Dermis lymphatic vessel endothelial cell (primary cell): Measurements from ENCODE around the gene PTPN4. TPM values are rescaled to one million over a fixed set of nuclear protein-coding genes. Genes with fewer than 3 reads are reported as not detected.

Source experiments
- total RNA-seq: library from RNA; depleted of rRNA; stranded (reverse); fragments of >200 nt; gene quantifications from 2 replicates; pipeline ENCODE4 v1.2.1, GENCODE V29; 2014

Gene PTPN4, protein sequence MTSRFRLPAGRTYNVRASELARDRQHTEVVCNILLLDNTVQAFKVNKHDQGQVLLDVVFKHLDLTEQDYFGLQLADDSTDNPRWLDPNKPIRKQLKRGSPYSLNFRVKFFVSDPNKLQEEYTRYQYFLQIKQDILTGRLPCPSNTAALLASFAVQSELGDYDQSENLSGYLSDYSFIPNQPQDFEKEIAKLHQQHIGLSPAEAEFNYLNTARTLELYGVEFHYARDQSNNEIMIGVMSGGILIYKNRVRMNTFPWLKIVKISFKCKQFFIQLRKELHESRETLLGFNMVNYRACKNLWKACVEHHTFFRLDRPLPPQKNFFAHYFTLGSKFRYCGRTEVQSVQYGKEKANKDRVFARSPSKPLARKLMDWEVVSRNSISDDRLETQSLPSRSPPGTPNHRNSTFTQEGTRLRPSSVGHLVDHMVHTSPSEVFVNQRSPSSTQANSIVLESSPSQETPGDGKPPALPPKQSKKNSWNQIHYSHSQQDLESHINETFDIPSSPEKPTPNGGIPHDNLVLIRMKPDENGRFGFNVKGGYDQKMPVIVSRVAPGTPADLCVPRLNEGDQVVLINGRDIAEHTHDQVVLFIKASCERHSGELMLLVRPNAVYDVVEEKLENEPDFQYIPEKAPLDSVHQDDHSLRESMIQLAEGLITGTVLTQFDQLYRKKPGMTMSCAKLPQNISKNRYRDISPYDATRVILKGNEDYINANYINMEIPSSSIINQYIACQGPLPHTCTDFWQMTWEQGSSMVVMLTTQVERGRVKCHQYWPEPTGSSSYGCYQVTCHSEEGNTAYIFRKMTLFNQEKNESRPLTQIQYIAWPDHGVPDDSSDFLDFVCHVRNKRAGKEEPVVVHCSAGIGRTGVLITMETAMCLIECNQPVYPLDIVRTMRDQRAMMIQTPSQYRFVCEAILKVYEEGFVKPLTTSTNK
- total RNA-seq = 27.2 and 27.4 TPM in 2 replicates

GRCh38 chr2:119759451-119760236, at the start of gene PTPN4:
Gene PTPN4 (plus strand): TSS chr2:119759922. CDS start chr2:119809854, 49,932 bp downstream.

GRCh38 chr2:120012771-120013596, 253.3 kb downstream of the PTPN4 start, which contains the start of gene EPB41L5:
Gene EPB41L5 (plus strand): TSS chr2:120013077. CDS start chr2:120019085, 6,008 bp downstream.

Other genes starting within 250 kb of the PTPN4 start
- gene SCTR, start 235.4 kb upstream of the PTPN4 start, total RNA-seq = not detected in 2 replicates
- gene CFAP221, start 215.5 kb upstream of the PTPN4 start, total RNA-seq = under 0.01 TPM in 1 of 2 replicates, not detected in the other
- gene TMEM177, start 80.7 kb upstream of the PTPN4 start, total RNA-seq = 5.4 and 6.0 TPM in 2 replicates